Common myeloid progenitor, CD34-positive (primary cell): ENCODE data around the gene CDC42BPA.
A peak's percentile ranks its signal among the peaks of the same experiment; 100 is the strongest.

Experiments used
- CTCF ChIA-PET: fragments of 350-600 bp; sonication (Branson Sonifier 250); formaldehyde crosslinking; loops from one replicate; lab custom pipeline; 2021; ENCODE audit warnings: antibody characterized with exemption; lab: Charles Lee
- POLR2A ChIA-PET: fragments of 350-600 bp; sonication (Branson Sonifier 250); formaldehyde crosslinking; loops from one replicate; lab custom pipeline; 2021; ENCODE audit warnings: antibody characterized with exemption; lab: Charles Lee
- DNase-seq, 3 donors: peaks; one replicate each; pipeline versions ENCODE4 v3.0.0 to v3.0.0-alpha.2; 2013
- H3K27ac ChIP-seq, 2 experiments: 1 replicate in 1 of 2; 2 replicates in 1 of 2; pipeline ENCODE4 v1.7.0; 2013; ENCODE audit warnings: inconsistent platforms in 2 of 2, low read length in 2 of 2, mild to moderate bottlenecking in 2 of 2, low read depth in 1 of 2, moderate library complexity in 1 of 2; ENCODE audit not compliant: severe bottlenecking in 2 of 2, insufficient read depth in 1 of 2, poor library complexity in 1 of 2
- H3K27me3 ChIP-seq, 5 experiments: replicated peaks in 2 of 5; 1 replicate in 3 of 5; 2 replicates in 2 of 5; pipeline versions ENCODE4 v1.6.1 to v1.7.0; 2013; ENCODE audit warnings: low read length in 4 of 5, mild to moderate bottlenecking in 2 of 5, moderate library complexity in 2 of 5, inconsistent platforms in 1 of 5; ENCODE audit not compliant: insufficient read depth in 5 of 5, control insufficient read depth in 4 of 5
- H3K36me3 ChIP-seq, 4 experiments: 1 replicate in 2 of 4; 2 replicates in 2 of 4; pipeline versions ENCODE4 v1.6.1 to v1.7.0; 2013; ENCODE audit warnings: low read length in 3 of 4, control low read depth in 1 of 4, mild to moderate bottlenecking in 1 of 4; ENCODE audit not compliant: control insufficient read depth in 4 of 4, insufficient read depth in 4 of 4
- H3K4me1 ChIP-seq, 4 experiments: 1 replicate in 3 of 4; 2 replicates in 1 of 4; pipeline versions ENCODE4 v1.6.1 to v1.7.1; 2013; ENCODE audit warnings: low read length in 3 of 4, mild to moderate bottlenecking in 3 of 4, control low read depth in 1 of 4, inconsistent platforms in 1 of 4, moderate library complexity in 1 of 4; ENCODE audit not compliant: control insufficient read depth in 4 of 4, insufficient read depth in 4 of 4; ENCODE audit errors: control extremely low read depth in 1 of 4
- H3K4me3 ChIP-seq, 7 experiments: 1 replicate in 4 of 7; 2 replicates in 3 of 7; pipeline versions ENCODE4 v1.5.1 to v1.7.0; 2013; ENCODE audit warnings: mild to moderate bottlenecking in 7 of 7, low read length in 6 of 7, moderate library complexity in 6 of 7, inconsistent platforms in 2 of 7, low read depth in 2 of 7, control low read depth in 1 of 7; ENCODE audit not compliant: insufficient read depth in 4 of 7, control insufficient read depth in 1 of 7; ENCODE audit errors: extremely low read depth in 1 of 7
- H3K9me3 ChIP-seq, 5 experiments: 1 replicate in 4 of 5; 2 replicates in 1 of 5; pipeline versions ENCODE4 v1.6.1 to v1.7.1; 2013; ENCODE audit warnings: low read length in 4 of 5, mild to moderate bottlenecking in 2 of 5, inconsistent platforms in 1 of 5, low read depth in 1 of 5, moderate library complexity in 1 of 5; ENCODE audit not compliant: control insufficient read depth in 4 of 5, insufficient read depth in 2 of 5; ENCODE audit errors: control extremely low read depth in 1 of 5
- whole genome bisulfite sequencing: methylation state at CpG from one replicate; pipeline ENCODE4 v1.1.5; 2013; ENCODE audit not compliant: insufficient coverage; 5-methylcytosine and 5-hydroxymethylcytosine counted together

CDC42BPA gene

DNA sequence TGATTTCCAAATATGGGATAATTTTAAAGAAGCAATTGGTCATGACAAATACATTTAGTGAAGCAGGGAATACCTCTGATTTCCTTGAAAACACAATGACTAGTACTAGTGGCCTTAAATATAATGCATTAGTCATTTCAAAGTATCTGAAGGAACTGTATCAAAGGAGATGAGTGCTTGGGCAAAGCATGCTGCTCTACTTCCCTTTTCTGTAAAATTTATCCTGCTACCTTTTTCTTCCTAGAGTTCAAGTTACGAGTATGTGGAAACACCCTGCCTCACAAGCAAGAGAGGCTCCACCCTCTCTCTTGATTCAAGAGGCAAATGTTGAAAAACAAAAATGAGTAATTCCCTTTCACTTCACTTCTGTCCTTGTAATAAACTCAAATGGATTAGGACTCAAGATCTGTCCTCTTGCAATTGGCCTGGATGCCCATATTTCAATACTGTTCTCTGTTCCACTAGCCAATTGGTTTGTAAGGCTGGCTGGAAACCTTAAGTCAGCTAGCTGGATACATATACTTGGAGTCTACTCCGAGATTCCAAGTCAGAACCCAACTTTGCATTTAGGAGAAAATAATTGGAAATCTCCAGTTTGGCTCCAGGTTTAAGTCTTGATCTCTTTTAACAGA is 92.5 kb downstream of the CDC42BPA start:
- peak; percentile 28 to 80 (median 74) for DNase-seq
- WGBS = 0% methylated on average over 1 of the region's 2 CpGs
- H3K36me3 ChIP-seq = no peaks in the 10 kb centered on the region
- peaks cover 0 to 3% (median 0%) of the 10 kb centered on the region in 5 experiments for H3K9me3 ChIP-seq
- CTCF ChIA-PET = no interaction called here
- H3K27me3 ChIP-seq = no peaks in the 10 kb centered on the region
- H3K4me3 ChIP-seq = no peak overlapping the region
- no peak overlapping the region for H3K27ac ChIP-seq
- peaks cover 4 to 13% (median 5%) of the 10 kb centered on the region in 4 experiments for H3K4me1 ChIP-seq
- POLR2A ChIA-PET = no interaction called here

DNA sequence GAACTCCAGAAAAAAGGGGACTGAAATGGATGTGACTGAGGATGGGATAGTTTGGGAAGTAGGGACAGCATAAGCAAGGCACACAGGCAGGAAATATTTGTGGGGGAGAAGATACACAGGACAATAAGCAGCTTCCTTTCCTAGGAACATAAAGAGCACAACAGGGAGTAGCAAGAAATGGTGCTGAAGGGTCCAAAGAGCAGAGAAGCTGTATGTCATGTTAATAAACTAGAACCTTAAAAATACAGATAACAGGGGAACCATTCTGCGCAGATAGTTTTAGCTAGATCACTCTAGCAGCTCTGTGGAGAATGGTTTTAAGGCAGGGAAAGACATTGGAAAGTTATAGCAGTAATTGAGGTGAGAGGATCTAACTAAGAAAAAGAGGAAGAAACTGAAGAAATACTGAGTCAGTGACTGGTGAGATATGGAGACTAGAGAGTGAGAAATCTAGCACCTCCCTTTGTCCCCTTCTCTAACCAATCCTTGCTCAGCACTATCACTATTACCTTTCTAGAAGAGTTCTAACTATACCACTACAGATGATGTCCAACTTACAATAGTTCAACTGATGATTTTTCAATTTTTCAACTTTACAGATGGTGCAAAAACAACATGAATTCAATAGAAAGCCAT is 95.0 kb downstream of the CDC42BPA start:
- 100% methylated on average over 1 of the region's 1 CpG for WGBS
- CTCF ChIA-PET = interaction anchor here (0.5 to 1.3 kb wide), 2 partner anchors 208 to 214 kb away, joined by 3 read pairs; no protein-coding TSS in a partner anchor

DNA sequence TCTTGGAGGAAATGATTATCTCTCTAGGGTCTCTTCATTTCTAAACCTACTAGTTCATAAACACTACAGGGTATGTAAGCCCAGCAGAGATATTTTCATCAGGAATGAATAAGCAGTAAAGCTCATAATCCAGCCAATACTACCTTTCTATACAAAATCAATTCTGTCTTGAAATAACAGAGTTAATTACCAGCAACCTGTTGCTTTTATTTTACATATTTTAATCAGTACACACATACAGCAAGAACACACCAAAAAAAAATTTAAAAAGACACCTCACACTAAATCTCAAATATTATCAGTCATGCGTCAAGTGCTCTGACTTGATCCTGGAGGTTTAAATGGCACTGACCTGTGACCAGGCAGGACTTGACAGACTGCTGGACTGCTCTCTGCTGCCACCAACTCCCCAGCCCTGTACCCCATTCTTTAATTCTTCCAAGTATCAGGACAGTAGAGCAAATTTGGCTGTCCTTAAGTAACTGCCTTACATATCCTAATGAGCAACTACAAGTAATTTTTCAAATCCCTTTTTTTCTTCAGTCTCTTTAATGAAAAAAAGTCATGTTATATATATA is 98.5 kb downstream of the CDC42BPA start:
- H3K36me3 ChIP-seq = no peaks in the 10 kb centered on the region
- H3K27ac ChIP-seq = peak overlapping the region; percentile 55 to 67
- peaks cover 2 to 18% (median 12%) of the 10 kb centered on the region in 4 experiments for H3K4me1 ChIP-seq
- H3K4me3 ChIP-seq = peak overlapping the region in 3 of 7 experiments; percentile 13 to 52 (median 16)
- CTCF ChIA-PET = interaction anchor here (1.1 to 1.3 kb wide), 2 partner anchors 9 to 15 kb away, joined by 3 read pairs; no protein-coding TSS in a partner anchor
- POLR2A ChIA-PET = no interaction called here
- DNase-seq = peak in 1 of 3 donors; percentile 8
- no peaks in the 10 kb centered on the region for H3K27me3 ChIP-seq
- no peaks in the 10 kb centered on the region for H3K9me3 ChIP-seq
- 89% methylated on average over 1 of the region's 1 CpG for WGBS

More for the DNA sequence above, 95.0 kb downstream of the CDC42BPA start:
- Histone ChIP-seq H3K27ac (no peak overlapping the region), H3K36me3 (no peaks in the 10 kb centered on the region), H3K4me3 (no peak overlapping the region), H3K4me1 (peaks cover 6 to 27% (median 13%) of the 10 kb centered on the region in 4 experiments), H3K9me3 (no peaks in the 10 kb centered on the region), H3K27me3 (no peaks in the 10 kb centered on the region)
- POLR2A ChIA-PET = no interaction called here
- peak in 2 of 3 donors; percentile 31 to 44 for DNase-seq

DNA sequence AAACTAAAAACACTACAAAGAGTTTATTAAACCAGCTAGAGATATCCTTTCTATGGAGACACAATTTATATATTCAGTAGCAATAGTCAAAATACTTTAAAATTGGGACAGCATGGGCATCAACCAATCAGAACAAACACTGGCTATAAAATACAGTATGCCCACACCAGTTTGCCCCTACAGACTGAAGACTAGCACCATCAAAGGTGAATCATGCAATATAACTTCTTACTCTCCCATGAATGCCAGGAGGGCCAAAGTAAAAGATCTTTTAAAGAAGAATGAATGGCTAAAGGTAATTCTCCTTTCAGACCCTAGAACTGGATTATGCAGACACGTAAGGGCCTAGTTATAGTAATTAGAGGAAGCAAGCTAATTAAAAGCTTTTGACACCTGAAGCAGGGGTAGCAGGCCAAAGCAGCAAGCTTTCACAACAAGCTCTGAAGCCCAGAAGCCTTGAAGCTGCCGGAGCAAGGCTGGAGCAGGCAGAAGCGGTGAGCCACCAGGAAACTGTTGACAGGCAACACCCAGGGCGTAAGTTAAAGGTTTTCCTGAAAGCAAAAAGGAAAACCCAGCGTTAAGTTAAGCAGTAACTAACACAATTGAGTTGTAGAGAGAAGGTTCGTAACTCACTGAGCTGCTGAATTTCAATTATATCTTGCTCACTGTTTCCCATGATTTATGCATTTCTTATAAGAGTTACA is 99.3 kb downstream of the CDC42BPA start:
- Histone ChIP-seq H3K27ac (peak overlapping the region; percentile 55 to 67), H3K9me3 (no peaks in the 10 kb centered on the region), H3K4me1 (peaks cover 2 to 18% (median 12%) of the 10 kb centered on the region in 4 experiments), H3K4me3 (peak overlapping the region in 4 of 7 experiments; percentile 13 to 52 (median 22)), H3K27me3 (no peaks in the 10 kb centered on the region), H3K36me3 (no peaks in the 10 kb centered on the region)
- CTCF ChIA-PET = interaction anchor here (1.1 to 1.8 kb wide), 4 partner anchors 8 to 15 kb away, joined by 3 to 7 read pairs (median 4); no protein-coding TSS in a partner anchor
- POLR2A ChIA-PET = no interaction called here
- peak in 2 of 3 donors; percentile 43 to 56 for DNase-seq
- WGBS = 5% methylated on average over 5 of the region's 6 CpGs

DNA sequence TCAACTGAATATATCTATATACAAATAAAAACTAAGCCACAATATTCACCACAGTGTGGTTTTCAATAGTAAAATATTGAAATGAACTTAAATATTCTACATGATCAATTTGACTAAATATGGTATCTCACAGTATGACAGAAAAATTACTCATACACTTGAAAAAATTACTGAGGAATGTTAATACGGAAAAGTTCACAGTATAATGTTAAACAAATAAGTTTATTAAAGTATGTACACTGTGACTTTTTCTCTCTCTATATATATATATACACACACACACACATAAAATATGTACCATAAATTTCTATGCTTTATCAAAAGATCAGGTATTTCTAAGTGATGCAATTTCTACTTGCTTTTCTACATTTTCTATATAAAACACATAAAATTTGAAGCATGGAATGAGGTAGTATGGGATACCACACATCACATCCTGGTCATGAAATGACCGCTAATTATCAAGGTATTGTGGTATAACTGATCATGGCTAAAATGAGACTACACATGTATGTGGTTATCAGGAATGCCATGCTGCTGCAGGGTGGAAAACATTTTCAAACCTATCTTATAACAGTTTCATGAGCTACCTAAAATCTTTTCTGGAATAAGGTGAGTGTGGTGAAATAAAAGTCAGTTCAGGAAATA is 102.3 kb downstream of the CDC42BPA start:
- no peak for DNase-seq

DNA sequence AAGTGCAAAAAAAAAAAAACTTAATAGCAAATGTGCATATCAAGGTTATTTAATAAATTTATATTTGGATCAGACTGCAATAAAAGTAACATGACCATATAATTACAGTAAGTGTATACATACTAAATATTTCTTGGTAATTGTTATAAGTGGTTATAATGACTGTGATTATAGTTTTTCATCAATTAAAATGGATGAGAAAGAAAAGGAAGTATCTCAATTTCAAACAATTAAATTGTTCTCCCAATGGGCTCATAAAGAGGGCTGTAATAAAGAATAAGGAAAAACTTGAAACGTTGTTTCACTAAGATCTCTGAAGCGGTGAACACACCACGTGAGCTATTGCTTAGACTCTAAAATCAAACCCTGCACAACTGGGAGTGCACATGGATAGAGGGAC is 104.1 kb downstream of the CDC42BPA start:
- Histone ChIP-seq H3K36me3 (peaks cover 0 to 4% (median 1%) of the 10 kb centered on the region in 4 experiments), H3K4me3 (no peak overlapping the region), H3K27ac (no peak overlapping the region), H3K4me1 (peaks cover 0 to 6% (median 5%) of the 10 kb centered on the region in 4 experiments), H3K9me3 (no peaks in the 10 kb centered on the region), H3K27me3 (no peaks in the 10 kb centered on the region)
- DNase-seq = no peak
- POLR2A ChIA-PET = no interaction called here
- 96% methylated on average over 3 of the region's 3 CpGs for WGBS
- CTCF ChIA-PET = no interaction called here

More for the DNA sequence above, 102.3 kb downstream of the CDC42BPA start:
- peaks cover 2 to 13% (median 9%) of the 10 kb centered on the region in 4 experiments for H3K4me1 ChIP-seq
- no peaks in the 10 kb centered on the region for H3K36me3 ChIP-seq
- no peaks in the 10 kb centered on the region for H3K9me3 ChIP-seq
- H3K27me3 ChIP-seq = no peaks in the 10 kb centered on the region
- CTCF ChIA-PET = no interaction called here
- no CpG with 5 or more reads among the region's 2 CpGs for whole genome bisulfite sequencing
- no peak overlapping the region for H3K27ac ChIP-seq
- POLR2A ChIA-PET = no interaction called here
- H3K4me3 ChIP-seq = no peak overlapping the region
